Nephron (organoid): Measurements from ENCODE around the gene EXOSC5.
"Not testable (repeated sequence)": the region's sequence is repeated elsewhere in the genome, so short reads cannot be mapped to it uniquely, and the experiment has no call there.

Experiments used
- H3K27ac Mint-ChIP-seq, 3 experiments: 2 replicates each; pipeline ENCODE4 v1.8.0; 2020; ENCODE audit warnings: mixed read lengths in 3 of 3, mild to moderate bottlenecking in 2 of 3, moderate library complexity in 1 of 3
- H3K27me3 Mint-ChIP-seq: 2 replicates; pipeline ENCODE4 v1.8.0; 2021; ENCODE audit warnings: low read depth, mild to moderate bottlenecking, moderate library complexity, mixed read lengths
- H3K36me3 Mint-ChIP-seq: 2 replicates; pipeline ENCODE4 v1.8.0; 2020; ENCODE audit warnings: low read depth, mixed read lengths
- H3K4me1 Mint-ChIP-seq: 2 replicates; pipeline ENCODE4 v1.8.0; 2020; ENCODE audit warnings: mixed read lengths
- H3K4me3 Mint-ChIP-seq, 3 experiments: 2 replicates each; pipeline ENCODE4 v1.8.0; 2020; ENCODE audit warnings: mild to moderate bottlenecking in 3 of 3, mixed read lengths in 3 of 3, moderate library complexity in 2 of 3
- H3K9me3 Mint-ChIP-seq: 2 replicates; pipeline ENCODE4 v1.8.0; 2020; ENCODE audit warnings: mixed read lengths
- TF ChIP-seq, protein P1 (sequence below), 3 experiments: fragments of 200-600 bp; sonication (generic); IDR thresholded peaks; one replicate each; pipeline ENCODE4 v1.5.0; 2021; ENCODE audit warnings: antibody characterized with exemption in 3 of 3; ENCODE audit not compliant: unreplicated experiment in 3 of 3

EXOSC5 gene

GRCh38 chr19:41398050-41398418 is 875 bp upstream of the EXOSC5 start:
- peaks cover 3% of the 10 kb centered on the region for H3K36me3 Mint-ChIP-seq
- no peaks in the 10 kb centered on the region for H3K9me3 Mint-ChIP-seq
- H3K4me3 Mint-ChIP-seq: peak overlapping the region; percentile 98 to 100 (median 99)
- H3K27me3 Mint-ChIP-seq: no peaks in the 10 kb centered on the region
- H3K27ac Mint-ChIP-seq: peak overlapping the region; percentile 99 to 100 (median 100)
- peaks cover 41% of the 10 kb centered on the region for H3K4me1 Mint-ChIP-seq
- TF ChIP-seq, protein P1, sequence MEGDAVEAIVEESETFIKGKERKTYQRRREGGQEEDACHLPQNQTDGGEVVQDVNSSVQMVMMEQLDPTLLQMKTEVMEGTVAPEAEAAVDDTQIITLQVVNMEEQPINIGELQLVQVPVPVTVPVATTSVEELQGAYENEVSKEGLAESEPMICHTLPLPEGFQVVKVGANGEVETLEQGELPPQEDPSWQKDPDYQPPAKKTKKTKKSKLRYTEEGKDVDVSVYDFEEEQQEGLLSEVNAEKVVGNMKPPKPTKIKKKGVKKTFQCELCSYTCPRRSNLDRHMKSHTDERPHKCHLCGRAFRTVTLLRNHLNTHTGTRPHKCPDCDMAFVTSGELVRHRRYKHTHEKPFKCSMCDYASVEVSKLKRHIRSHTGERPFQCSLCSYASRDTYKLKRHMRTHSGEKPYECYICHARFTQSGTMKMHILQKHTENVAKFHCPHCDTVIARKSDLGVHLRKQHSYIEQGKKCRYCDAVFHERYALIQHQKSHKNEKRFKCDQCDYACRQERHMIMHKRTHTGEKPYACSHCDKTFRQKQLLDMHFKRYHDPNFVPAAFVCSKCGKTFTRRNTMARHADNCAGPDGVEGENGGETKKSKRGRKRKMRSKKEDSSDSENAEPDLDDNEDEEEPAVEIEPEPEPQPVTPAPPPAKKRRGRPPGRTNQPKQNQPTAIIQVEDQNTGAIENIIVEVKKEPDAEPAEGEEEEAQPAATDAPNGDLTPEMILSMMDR (IDR thresholded peaks at IDR 0.05; ENCODE audit: unreplicated experiment in 3 of 3): no peak

- peaks cover 3% of the 10 kb centered on the region for H3K27me3 Mint-ChIP-seq
- H3K4me3 Mint-ChIP-seq: peak overlapping the region; percentile 68 to 77 (median 75)
- peaks cover 41% of the 10 kb centered on the region for H3K4me1 Mint-ChIP-seq
- peaks cover 7% of the 10 kb centered on the region for H3K36me3 Mint-ChIP-seq
- TF ChIP-seq, protein P1 (IDR thresholded peaks at IDR 0.05; ENCODE audit: unreplicated experiment in 3 of 3): no peak
- H3K9me3 Mint-ChIP-seq: no peaks in the 10 kb centered on the region
- peak overlapping the region in 1 of 3 experiments; percentile 8 for H3K27ac Mint-ChIP-seq
Measured at GRCh38 chr19:41395355-41395754, 1.8 kb downstream of the EXOSC5 start.

DNA sequence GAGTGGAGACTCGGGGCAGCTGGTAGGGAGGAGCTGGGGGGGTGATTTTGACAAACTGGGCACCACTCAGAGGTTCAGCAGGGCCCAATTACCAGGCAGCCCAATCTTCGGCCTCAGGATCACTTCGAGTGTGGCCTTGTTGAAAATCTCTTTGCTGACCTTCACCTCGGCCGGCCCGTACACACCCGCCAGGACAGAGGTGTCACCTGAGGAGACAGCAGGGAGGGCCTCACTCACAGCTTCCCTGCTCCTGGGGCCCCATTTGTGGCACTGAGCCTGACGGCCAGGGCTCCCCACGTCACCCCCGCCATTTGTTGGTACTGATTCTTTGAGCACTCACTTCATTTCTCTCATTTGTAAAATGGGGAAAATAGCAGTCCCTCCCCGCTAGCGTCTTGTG is 4.4 kb downstream of the EXOSC5 start:
- TF ChIP-seq, protein P1 (IDR thresholded peaks at IDR 0.05; ENCODE audit: unreplicated experiment in 3 of 3): no peak
- H3K27ac Mint-ChIP-seq: no peak overlapping the region
- peaks cover 3% of the 10 kb centered on the region for H3K27me3 Mint-ChIP-seq
- H3K36me3 Mint-ChIP-seq: peaks cover 11% of the 10 kb centered on the region
- H3K4me3 Mint-ChIP-seq: peak overlapping the region in 1 of 3 experiments; percentile 56
- peaks cover 21% of the 10 kb centered on the region for H3K4me1 Mint-ChIP-seq
- no peaks in the 10 kb centered on the region for H3K9me3 Mint-ChIP-seq

DNA sequence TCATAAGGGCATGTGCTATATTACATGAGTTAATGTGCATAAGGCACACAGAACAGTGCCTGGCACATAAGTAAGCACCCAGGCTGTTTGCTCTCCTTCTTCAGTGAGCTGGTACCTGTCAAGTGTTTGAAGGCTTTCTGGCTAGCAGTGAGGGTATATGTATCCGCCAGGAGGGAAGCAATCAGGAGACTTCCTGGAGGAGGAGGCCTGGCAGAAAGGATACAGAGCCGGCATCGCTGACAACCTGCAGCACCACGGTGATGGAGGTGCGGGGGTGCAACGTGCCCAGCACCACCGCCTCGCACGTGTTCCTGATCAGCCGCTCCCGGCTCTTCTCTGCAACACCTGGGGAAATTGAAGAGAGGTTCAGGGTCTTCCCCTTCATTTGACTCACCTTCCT is 5.5 kb downstream of the EXOSC5 start:
- peaks cover 11% of the 10 kb centered on the region for H3K36me3 Mint-ChIP-seq
- TF ChIP-seq, protein P1 (IDR thresholded peaks at IDR 0.05; ENCODE audit: unreplicated experiment in 3 of 3): no peak
- H3K4me3 Mint-ChIP-seq: no peak overlapping the region
- H3K4me1 Mint-ChIP-seq: peaks cover 12% of the 10 kb centered on the region
- H3K27me3 Mint-ChIP-seq: peaks cover 3% of the 10 kb centered on the region
- no peak overlapping the region for H3K27ac Mint-ChIP-seq
- no peaks in the 10 kb centered on the region for H3K9me3 Mint-ChIP-seq

DNA sequence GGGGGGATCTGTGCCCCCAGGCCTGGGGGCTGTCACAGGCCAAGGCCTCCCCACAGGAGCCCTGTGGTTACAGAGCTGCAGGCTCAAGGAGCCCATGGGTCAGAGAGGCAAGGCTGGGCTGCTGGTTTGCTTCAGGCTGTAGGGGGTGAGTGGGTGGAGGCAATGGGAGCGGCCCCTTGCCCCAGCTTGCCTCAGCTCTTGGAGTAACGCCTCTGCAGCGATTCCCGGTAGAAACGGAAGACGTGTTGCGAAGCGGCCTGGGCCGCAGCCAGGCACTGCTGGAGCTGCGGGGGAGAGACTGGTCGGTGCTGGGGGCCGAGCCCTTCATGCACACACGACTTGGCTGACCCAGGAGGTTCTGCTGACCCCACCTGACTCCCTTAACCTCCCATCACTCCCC is 10.7 kb downstream of the EXOSC5 start:
- peaks cover 24% of the 10 kb centered on the region for H3K36me3 Mint-ChIP-seq
- no peak overlapping the region for H3K4me3 Mint-ChIP-seq
- no peaks in the 10 kb centered on the region for H3K9me3 Mint-ChIP-seq
- H3K27ac Mint-ChIP-seq: no peak overlapping the region
- no peaks in the 10 kb centered on the region for H3K4me1 Mint-ChIP-seq
- H3K27me3 Mint-ChIP-seq: no peaks in the 10 kb centered on the region
- TF ChIP-seq, protein P1 (IDR thresholded peaks at IDR 0.05; ENCODE audit: unreplicated experiment in 3 of 3): no peak

DNA sequence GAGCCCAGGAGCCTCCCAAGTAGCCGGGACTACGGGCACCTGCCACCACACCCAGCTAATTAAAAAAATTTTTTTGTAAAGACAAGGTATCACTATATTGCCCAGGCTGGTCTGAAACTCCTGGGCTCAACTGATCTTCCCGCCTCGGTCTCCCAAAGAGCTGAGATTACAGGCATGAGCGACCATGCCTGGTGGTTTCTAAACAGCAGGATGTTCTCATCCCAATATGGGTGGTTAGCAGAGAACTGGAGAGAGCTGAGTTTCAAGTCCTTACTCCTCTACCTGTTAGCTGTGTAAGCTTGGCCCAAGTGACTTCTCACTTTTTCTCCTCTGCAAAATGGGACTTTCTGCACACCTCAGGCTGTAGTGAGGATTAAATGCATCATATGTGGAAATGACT is 12.8 kb downstream of the EXOSC5 start:
- H3K4me3 Mint-ChIP-seq: no peak overlapping the region
- no peak overlapping the region for H3K27ac Mint-ChIP-seq
- peaks cover 18% of the 10 kb centered on the region for H3K36me3 Mint-ChIP-seq
- no peaks in the 10 kb centered on the region for H3K27me3 Mint-ChIP-seq
- no peaks in the 10 kb centered on the region for H3K4me1 Mint-ChIP-seq
- no peaks in the 10 kb centered on the region for H3K9me3 Mint-ChIP-seq
- TF ChIP-seq, protein P1 (IDR thresholded peaks at IDR 0.05; ENCODE audit: unreplicated experiment in 3 of 3): no peak

GRCh38 chr19:41381536-41381935 is 15.6 kb downstream of the EXOSC5 start:
- not testable (repeated sequence) for H3K27ac Mint-ChIP-seq, H3K27me3 Mint-ChIP-seq, H3K9me3 Mint-ChIP-seq, H3K4me1 Mint-ChIP-seq, H3K4me3 Mint-ChIP-seq
- peaks cover 14% of the 10 kb centered on the region for H3K36me3 Mint-ChIP-seq
